Stimulated activated CD8-positive, alpha-beta memory T cell treated with anti-CD3 and anti-CD28 coated beads, Interleukin-4, amount 100 ng/mL, for 1 hour (primary cell): ENCODE measurements around the gene MCM10.
"Not testable (repeated sequence)": the region's sequence is repeated elsewhere in the genome, so short reads cannot be mapped to it uniquely, and the experiment has no call there.

Source experiments
- DNase-seq, 2 donors: peaks; one replicate each; pipeline ENCODE4 v3.0.0-alpha.2; 2020; ENCODE audit warnings: low read depth in 2 of 2, low spot score in 1 of 2

MCM10 gene

DNA sequence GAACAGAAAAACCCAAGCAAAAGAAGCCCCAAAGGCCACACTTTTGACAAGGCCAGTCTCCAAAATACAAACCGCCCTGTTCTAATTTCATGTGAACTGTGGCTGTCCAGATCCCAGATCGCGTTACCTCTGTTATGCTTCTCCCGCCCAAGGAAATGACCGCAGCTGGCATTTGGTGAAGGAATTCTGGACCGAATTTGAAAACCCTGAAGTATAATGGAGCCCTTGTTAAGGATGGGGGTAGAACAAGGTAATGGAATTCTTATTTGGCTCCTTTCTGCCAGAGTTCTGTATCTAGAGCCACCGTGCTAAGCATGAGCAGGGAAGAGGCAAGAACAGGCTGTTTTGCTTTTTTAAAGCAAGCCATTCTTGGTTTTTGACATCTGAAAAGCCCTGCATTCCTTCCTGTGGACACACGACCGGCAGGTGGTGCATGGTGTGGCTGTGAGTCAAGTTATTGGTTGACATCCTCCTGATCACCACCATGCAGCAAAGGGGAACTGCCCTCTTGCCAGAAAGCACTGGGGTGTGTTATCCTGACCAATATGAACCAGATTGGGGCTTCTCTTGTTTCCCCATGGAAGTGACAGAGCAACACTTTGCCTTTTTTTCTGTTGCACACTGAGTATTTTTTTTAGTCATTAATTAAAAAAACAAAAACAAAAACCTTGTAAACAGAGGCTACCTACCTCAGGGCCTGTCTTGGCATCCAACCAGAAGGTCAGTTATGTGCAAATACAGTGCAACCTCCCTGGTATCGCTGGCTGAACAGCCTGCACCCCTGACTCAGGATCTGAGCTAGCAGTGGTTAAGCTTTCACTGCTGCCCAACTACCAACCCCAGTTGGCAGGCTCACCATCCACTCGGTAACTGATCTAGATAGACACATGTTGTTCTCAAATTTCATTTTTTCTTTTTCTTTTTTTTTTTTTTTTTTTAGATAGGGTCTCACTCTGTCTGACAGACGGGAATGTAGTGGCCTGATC lies 58.6 kb downstream of the MCM10 start:
- no peak for DNase-seq

DNA sequence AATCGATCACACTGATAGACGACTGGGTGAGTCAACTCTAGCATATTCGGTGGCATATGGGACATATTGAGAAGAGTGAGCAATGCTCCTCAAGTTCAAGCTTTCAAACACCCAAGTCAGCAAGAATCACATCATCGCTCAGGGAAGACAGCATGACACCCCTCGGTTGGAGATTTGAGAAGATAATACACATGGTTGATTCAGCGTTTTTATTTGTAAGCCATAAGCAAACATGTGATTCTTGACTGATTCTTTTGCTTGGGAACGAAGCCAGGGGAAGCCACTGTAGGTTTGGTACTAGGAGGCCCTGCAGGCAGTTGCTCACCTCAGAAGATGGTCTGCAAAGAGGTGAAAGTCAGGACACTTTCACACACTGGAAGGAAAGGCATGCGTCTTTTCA lies 60.2 kb downstream of the MCM10 start:
- no peak for DNase-seq

DNA sequence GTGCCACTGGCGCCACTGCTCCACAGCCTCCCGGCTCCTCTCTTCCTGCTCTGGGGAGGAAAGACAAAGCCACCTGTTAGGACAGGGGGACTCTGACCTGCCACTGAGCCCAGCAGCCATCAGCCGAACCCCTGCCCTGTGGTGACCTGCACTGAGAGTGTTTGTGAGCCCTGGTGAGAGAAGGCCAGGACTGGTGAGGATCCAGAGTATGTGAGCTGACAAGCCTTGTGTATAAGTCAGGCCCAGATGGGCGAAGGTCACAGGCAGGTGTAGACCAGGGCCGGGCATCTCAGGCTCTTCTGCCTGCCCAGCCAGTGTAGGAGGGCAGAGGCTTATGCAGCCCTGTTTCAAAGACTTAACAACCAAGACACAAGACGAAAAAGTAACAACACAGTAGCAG lies 60.8 kb downstream of the MCM10 start:
- no peak for DNase-seq

DNA sequence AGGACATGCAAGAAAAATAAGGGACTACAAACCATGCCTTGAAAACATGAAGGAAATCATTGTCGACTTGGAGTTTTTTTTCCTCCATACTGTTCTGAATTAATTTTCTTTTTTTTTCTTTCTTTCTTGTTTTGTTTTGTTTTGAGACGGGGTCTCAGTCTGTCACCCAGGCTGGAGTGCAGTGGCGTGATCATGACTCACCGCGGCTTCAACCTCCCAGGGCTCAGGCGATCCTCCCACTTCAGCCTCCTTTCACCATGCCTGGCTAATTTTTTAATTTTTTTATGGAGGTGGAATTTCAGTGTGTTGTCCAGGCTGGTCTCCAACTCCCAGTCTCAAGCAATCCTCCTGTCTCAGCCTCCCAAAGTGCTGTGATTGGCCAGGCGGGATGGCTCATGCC lies 61.2 kb downstream of the MCM10 start:
- DNase-seq, result no peak

DNA sequence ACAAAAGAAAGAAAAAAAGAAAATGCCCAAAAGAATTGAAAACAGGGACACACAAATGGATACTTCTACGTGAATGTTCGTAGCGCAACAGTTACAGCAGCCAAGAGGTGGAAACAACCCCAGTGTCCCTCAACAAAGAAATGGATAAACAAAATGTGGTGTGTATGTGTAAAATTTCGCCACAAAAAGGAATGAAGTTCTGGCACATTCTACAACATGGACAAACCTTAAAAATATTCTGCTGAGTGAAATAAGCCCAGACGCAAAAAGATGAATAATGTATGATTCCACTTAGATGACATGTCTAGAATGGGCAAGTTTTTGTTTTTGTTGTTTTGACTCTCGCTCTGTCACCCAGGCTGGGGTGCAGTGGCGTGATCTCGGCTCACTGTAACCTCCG lies 61.9 kb downstream of the MCM10 start:
- DNase-seq, result no peak

DNA sequence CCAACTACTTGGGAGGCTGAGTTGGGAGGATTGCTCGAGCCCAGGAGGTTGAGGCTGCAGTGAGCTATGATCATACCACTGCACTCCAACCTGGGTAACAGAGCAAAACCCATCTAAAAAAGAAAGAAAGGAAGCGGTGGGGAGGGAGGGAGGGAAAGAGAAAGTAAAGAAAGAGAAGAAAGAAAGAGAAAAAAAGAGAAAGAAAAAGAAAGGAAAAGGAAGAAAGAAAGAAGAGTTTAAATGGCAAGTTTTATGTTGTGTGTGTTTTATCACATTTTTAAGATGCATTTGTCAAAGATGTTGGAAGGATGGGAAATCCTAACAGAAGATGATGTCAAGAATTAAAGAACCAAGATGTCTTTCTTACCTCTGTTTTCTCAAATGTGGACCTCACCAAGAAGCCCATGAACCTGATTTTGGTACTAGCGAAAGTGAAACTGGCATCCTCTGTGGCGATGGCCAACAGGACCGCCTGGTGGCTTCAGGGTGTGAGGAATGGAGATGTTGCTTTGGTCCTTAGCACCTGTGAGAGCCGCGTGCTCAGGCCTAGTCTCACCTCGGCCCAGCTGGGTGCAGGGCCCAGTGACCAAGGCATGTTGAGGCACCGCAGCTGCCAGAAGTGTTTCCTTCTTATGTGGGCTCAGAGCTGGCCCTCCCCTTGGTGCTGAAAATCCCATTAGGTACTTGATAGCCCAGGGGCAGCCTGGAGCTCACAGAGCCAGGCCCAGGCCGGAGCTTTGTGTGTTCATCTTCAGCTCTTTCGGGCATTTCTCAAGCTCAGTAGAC lies 63.0 kb downstream of the MCM10 start:
- no peak for DNase-seq

DNA sequence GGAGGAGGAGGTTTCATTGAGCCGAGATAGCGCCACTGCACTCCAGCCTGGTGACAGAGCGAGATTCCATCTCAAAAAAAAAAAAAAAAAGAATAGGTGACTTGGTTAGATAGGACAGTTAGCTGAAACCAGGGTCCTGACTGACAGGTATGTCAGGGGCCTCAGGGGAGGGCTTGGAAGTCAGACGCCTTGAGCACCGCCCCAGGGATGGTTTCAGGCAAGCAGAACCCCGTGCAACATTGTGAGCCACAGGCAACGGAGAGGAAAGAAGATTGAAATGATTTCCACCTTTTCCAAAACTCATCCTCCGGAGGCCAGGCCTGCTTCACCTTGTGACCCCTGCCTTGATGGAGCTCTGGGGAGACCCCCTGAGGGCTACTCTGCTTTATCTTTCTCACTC lies 64.2 kb downstream of the MCM10 start:
- DNase-seq, result no peak

DNA sequence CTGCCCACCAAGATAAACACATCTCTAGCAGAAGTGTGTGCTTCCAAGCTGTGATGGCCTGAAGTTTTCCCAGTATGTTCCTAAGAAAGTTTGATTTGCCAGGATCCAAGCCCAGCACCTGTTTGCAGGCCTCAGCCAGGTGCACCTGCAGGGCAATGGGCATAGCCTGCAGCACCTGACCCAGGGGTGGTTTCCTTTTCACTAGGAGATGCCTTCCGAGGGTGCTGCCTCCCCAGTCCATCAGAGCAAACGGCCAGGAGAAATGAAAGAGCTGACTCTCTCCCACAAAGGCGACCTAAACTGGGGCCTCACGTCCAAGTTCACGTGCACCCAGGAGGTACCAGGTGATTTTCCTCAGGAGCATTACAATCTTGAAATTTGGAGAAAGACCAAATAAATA lies 65.7 kb downstream of the MCM10 start:
- DNase-seq, result no peak

DNA sequence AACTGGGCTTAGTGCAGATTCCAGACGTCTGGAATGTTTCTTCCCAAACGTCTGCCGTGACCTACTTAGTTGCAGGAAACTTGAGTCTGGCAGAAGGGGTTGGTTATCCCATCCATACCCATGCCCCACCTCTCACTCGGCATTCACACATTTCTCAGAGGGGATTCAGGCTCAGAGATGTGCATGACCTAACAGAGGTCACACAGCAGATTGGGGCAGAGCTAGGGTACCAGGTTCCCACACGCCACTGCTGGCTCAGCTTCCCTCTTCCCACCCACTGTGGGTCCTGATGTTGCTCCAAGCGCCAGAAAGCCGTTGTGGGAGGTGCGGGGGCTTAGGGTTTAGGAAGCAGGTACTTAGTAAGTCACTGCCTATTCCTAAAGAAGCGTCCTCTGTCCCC lies 69.8 kb downstream of the MCM10 start:
- DNase-seq, result no peak

DNA sequence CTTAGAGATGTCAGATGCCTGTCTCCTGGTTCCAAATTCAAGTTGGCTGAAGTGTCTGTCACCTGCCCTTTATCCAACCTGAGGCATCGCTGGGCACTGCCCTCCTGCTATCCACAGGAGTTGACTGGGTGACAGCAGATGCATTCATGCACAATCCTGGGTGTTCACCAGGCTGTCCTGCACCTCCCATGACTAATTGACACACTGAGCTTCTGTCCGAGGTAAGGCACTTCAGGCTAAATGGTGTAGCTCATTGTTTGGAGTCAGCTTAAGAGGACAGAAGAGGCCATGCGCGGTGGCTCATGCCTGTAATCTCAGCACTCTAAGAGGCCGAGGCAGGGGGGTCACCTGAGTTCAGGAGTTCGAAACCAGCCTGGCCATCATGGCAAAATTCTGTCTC lies 70.5 kb downstream of the MCM10 start:
- no peak for DNase-seq

DNA sequence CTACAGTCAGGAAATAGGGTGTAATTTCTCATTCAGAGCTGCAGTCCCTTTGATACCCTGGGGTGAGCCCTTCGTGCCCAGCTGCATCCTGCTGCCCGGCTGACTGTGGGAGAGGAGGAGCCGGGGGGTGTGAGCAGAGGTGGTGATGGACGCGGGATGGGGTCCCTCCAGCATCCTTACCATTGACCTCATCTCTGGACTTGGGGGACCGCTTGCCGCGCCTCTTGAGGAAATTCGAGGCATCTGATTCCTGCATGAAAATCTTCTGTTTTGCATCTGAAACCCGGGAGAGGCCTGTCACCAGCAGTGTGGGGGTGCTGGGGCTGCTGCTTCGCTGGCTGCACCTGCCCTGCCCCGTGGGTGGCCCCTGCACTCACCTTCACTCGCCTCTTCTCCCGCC lies 72.0 kb downstream of the MCM10 start:
- DNase-seq, result no peak

DNA sequence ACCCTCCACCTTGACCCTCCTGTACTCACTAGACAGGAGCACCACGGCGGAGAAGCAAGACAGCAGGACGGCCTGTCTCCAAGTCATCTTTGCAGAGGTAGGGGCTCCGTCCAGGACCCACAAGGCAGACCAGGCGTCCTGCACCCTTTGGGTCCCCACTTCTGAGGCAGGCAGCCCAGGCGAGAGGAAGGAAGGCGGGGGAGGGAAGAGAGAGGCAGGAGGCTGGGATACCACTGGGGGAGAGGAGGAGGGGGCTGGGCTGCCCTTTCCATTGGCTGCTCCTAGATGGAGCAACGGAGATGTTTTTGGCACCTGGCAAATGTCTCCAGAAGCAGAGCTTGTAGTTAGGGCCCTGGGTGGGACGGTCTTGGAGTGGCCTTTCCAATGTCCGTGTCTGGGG lies 72.8 kb downstream of the MCM10 start, which contains the start of gene UCMA:
UCMA (minus strand) TSS at position 203 of the 400 bp plus-strand sequence; CDS start at position 87, 116 bp downstream.
- DNase-seq, result no peak

DNA sequence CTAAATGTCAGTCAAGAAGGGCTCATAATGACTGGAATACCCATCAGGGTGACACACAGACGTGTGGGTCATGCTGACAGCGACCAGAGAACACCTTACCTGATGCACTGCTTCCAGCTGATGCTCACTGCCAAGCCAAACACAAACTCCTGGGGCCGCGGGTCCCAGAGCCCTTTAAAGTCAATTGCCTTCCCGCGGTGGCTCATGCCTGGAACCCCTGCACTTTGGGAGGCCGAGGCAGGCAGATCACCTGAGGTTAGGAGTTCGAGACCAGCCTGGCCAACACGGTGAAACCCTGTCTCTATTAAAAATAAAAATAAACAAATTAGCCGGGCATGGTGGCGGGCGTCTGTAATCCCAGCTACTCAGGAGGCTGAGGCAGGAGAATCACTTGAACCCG lies 73.4 kb downstream of the MCM10 start:
- not testable (repeated sequence) for DNase-seq

DNA sequence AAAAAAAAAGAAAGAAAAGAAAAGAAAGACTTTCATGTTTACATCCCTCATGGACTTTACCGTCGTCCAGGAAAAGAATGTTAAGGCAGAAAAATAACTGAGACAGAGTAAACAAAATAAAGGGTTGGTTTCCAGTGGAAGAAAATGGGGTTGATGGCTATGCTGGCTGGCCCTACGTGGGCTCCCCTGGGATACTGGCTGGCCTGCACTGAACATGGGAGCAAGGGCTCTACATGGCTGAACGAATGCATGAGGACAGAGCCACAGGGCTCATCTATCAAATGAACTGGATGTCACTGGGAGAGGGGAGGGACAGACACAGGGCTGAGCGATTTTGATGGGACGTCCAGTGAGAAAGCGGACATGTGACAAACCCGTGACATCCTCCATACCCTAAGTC lies 75.3 kb downstream of the MCM10 start:
- DNase-seq, result no peak

DNA sequence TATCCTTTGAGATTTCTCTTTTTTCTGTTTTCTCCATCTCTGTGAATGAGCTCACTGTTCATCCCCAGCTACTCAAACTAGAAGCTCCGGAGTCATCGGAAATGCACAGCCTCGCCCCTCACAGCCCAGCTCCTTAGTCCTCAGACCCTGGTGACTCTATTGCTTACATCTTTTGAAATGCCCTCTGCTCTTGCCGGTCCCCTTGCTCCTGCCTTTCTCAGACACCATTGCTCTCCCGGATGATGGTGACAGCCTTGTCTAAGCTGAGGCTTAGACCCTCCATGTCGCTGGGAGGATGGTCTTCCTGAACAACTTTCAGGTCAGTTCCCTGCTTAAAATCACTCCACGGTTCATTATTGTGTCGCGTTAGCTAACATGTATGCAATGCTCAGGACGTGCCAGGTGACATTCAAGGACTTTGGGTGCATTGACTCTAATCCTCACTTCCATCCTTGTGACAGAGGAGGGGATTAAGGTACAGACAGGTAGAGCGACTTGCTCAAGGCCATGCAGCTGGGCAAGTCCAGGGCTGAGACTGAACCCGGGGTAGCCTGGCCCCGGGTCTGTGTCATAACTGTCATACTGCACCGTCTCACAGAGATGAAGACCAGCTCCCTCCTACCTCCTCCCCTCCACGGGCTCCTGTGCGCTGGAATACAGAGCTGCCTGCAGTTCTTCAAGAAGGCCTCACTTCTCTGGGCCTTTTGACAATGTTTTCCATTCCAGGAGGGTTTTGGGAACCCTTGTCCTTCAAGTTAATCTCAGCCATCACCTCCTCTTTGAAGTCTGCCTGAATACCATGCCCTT lies 77.1 kb downstream of the MCM10 start:
- DNase-seq, result no peak

DNA sequence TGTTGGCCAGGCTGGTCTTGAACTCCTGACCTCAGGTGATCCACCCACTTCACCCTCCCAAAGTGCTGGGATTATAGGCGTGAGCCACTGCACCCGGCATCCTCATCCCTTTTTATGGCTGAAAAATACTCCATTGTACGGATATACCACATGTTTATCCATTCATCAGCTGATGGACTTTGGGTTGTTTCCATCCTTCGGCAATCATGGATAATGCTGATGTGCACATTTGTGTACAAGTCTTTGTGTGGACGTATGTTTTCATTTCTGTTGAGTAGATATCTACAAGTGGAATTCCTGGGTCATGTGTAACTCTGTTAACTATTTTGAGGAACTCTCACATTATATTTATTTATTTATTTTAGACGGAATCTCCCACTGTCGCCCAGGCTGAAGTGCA lies 78.6 kb downstream of the MCM10 start:
- no peak for DNase-seq

DNA sequence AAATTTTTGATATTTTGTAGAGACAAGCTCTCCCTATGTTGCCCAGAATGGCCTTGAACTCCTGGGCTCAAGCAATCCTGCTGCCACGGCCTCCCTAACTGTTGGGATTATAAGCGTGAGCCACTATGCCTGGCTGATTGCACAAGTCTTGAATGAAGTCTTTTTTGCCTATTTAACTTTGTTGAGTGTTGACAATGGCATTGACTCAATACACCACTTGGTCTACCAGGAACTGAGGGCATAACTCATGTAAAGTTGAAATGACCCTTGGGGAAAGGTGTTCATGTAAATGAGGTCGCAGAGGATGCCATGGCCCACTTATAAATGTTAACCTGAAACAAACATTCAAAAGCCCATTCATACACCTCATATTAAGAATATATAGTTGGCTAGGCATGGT lies 80.3 kb downstream of the MCM10 start:
- DNase-seq, result no peak

DNA sequence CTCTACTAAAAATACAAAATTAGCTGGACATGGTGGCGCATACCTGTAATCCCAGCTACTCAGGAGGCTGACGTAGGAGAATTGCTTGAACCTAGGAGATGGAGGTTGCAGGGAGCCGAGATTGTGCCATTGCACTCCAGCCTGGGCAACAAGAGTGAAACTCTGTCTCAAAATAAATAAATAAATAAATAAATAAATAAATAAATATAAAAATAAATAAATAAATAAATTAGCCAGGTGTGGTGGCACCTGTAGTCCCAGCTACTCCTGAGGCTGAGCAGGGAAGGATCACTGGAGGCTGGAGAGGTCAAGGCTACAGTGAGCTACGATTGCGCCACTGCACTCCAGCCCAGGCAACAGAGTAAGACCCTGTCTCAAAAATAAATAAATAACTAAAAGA lies 80.9 kb downstream of the MCM10 start:
- DNase-seq, result not testable (repeated sequence)

DNA sequence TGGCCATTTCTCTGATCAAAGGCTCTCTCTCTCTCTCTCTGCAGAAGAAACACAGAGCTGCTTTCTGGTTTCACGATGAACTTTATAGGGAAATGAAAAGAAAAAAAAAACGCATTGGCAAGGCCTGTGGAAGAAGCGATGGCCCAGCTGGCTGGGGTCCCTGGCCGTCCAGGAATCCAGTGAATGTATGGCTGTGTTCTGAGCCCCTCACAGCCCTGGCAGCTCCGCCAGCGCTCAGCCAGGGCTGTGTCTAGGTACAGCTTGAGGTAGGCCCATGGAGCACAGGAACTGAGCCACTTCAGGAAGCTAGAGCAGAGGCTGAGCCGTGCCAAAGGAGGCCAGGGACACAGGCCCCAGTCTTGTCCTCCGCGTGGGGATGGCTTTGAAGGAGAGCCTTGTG lies 85.9 kb downstream of the MCM10 start:
- DNase-seq, result no peak

DNA sequence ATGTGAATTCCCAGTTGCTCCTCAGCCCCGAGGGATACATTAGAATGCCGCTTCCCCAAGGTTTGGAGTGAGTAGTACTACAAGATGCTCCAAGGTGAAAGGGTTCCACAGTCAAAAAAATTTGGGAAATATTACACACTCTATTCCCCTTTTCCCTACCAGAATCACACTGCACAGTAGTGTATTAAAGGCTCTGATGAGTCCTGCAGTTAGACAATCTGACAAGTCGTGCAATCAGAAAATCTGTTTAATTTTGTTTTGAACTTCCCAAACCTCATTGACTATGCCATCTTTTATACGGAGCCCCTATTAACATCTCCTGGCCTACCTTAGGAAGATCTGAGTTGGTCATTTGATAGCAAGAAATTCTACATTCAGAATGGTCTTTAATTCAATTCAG lies 86.4 kb downstream of the MCM10 start:
- DNase-seq, result no peak

DNA sequence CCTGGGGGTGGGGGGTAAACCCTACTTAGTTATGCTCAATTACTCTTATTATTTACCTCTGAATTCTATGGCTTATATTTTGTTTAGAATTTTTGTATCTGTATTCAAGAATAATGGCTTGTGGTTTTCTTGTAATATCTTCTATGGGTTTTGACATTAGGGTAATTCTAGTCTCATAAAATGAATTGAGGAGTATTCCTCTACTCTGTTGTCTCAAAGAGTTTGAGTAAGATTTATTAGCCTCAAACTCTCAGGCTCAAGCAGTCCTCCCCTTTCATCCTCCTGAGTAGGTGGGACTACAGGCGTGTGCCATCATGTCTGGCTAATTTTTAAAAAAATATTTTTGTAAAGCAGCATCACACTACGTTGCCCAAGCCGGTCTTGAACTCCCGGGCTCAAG lies 92.4 kb downstream of the MCM10 start:
- DNase-seq, result no peak
